ENCODE results near the gene INMT. TPM values are rescaled to one million over a fixed set of nuclear protein-coding genes. Genes with fewer than 3 reads are reported as not detected.
A peak's percentile ranks its signal among the peaks of the same experiment; 100 is the strongest.

Gene INMT
- total RNA-seq, 1 experiment from 2014 or later: not detected

GRCh38 chr7:30764030-30764975, 12.4 kb downstream of the INMT start:
- H3K27ac Mint-ChIP-seq (ENCODE audit: low read depth, unreplicated experiment): no peak overlapping the region
- POLR2A ChIA-PET: no interaction called here
- peaks cover 5% of the 10 kb centered on the region for H3K4me1 Mint-ChIP-seq (ENCODE audit: insufficient read depth, unreplicated experiment)

DNA sequence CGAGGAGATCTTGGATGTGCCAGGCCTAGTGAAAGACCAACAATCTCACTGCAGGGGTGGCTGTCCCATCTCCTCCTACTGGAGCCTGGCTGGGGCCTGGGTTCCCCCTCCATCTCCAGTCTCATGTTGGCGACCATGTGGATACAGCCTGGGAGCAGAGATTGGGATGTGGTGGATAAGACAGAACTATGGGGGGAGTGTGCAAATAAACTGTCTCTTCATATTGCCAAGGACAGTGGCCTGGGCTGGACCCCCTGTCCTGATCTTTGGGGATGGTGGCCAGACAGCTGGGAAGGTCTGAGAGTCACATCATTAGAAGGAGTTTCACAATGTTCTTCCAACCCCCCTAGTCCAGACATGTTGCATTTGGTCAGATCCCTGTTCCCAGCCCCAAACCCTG, 13.5 kb downstream of the INMT start:
- H3K27ac Mint-ChIP-seq (ENCODE audit: low read depth, unreplicated experiment): no peak overlapping the region

More at GRCh38 chr7:30764030-30764975, 12.4 kb downstream of the INMT start:
- CTCF ChIA-PET: interaction anchor here (1.3 to 1.7 kb wide), 3 partner anchors 8 to 31 kb away, joined by 3 to 16 read pairs (median 4); no protein-coding TSS in a partner anchor
- DNase-seq (ENCODE audit: unreplicated experiment): no peak
- TF ChIP-seq CTCF (IDR thresholded peaks at IDR 0.05; ENCODE audit: unreplicated experiment): no peak
- BruUV-seq (replicated peaks): no TSS peak
- intact Hi-C loops (cut with micrococcal nuclease): no loop called here
- H3K9me3 Mint-ChIP-seq (ENCODE audit: unreplicated experiment): no peaks in the 10 kb centered on the region
- no peaks in the 10 kb centered on the region for H3K36me3 Mint-ChIP-seq (ENCODE audit: insufficient read depth, unreplicated experiment)
- H3K4me3 Mint-ChIP-seq (ENCODE audit: unreplicated experiment): no peak overlapping the region
- H3K27me3 Mint-ChIP-seq (ENCODE audit: insufficient read depth, unreplicated experiment): no peaks in the 10 kb centered on the region

GRCh38 chr7:30770845-30771173, 18.9 kb downstream of the INMT start:
- ChIA-PET CTCF (interaction anchor here (1.2 kb wide), 1 partner anchor 93 kb away, joined by 4 read pairs; no protein-coding TSS in a partner anchor), POLR2A (no interaction called here)
- no peak for DNase-seq (ENCODE audit: unreplicated experiment)
- intact Hi-C loops (cut with micrococcal nuclease): no loop called here
- BruUV-seq (replicated peaks): TSS peak; percentile 88
- Mint-ChIP-seq H3K27ac (ENCODE audit: low read depth, unreplicated experiment) (peak overlapping the region; percentile 61), H3K4me1 (ENCODE audit: insufficient read depth, unreplicated experiment) (peaks cover 5% of the 10 kb centered on the region), H3K36me3 (ENCODE audit: insufficient read depth, unreplicated experiment) (no peaks in the 10 kb centered on the region), H3K4me3 (ENCODE audit: unreplicated experiment) (peak overlapping the region; percentile 80), H3K27me3 (ENCODE audit: insufficient read depth, unreplicated experiment) (no peaks in the 10 kb centered on the region), H3K9me3 (ENCODE audit: unreplicated experiment) (no peaks in the 10 kb centered on the region)
- no peak for TF ChIP-seq CTCF (IDR thresholded peaks at IDR 0.05; ENCODE audit: unreplicated experiment)

More for the DNA sequence above, 13.5 kb downstream of the INMT start:
- H3K4me3 Mint-ChIP-seq (ENCODE audit: unreplicated experiment): no peak overlapping the region
- no peaks in the 10 kb centered on the region for H3K9me3 Mint-ChIP-seq (ENCODE audit: unreplicated experiment)
- peaks cover 8% of the 10 kb centered on the region for H3K4me1 Mint-ChIP-seq (ENCODE audit: insufficient read depth, unreplicated experiment)
- POLR2A ChIA-PET: no interaction called here
- intact Hi-C loops (cut with micrococcal nuclease): no loop called here
- no peak for DNase-seq (ENCODE audit: unreplicated experiment)
- TF ChIP-seq CTCF (IDR thresholded peaks at IDR 0.05; ENCODE audit: unreplicated experiment): no peak
- BruUV-seq (replicated peaks): no TSS peak
- CTCF ChIA-PET: no interaction called here
- H3K36me3 Mint-ChIP-seq (ENCODE audit: insufficient read depth, unreplicated experiment): no peaks in the 10 kb centered on the region
- no peaks in the 10 kb centered on the region for H3K27me3 Mint-ChIP-seq (ENCODE audit: insufficient read depth, unreplicated experiment)

DNA sequence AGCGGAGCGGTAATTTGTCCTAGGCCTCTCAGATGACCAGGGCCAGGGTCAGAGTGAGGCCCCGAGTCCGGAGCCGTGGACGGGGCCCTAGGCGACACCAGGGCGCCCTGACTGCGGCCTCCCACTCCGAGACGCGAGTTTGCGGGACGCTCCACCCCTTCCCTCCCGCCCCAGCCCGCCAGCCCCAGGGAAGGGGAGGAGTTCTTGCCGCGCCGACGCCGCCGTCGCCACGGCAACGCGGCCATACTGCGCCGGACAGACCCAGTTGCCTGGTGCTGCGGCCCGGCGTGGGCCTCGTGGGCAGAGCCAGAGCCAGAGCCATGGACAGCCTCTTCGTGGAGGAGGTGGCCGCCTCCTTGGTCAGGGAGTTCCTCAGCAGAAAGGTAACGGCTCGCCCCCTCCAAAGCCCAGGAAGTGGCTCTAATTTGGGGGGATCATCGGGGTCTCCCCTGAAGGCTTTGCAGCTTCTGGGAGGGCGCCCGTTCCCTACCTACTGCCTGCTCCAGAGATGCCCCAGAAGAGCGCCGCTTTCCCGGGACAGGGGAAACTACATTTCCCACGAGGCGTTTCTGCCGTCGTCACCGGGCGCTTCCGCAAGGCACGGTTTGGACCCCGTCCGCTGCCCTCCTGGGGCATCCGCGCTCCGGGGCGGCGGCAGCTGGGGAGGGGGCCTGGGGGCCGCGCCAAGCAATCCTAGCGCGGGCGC, 19.4 kb downstream of the INMT start, which contains the start of gene MINDY4:
Gene MINDY4, plus strand, starts transcription at position 244 of the 706 bp plus-strand sequence. Its CDS starts 77 bp downstream, at position 321.
- H3K4me1 Mint-ChIP-seq (ENCODE audit: insufficient read depth, unreplicated experiment): peaks cover 5% of the 10 kb centered on the region
- peak; percentile 74 for DNase-seq (ENCODE audit: unreplicated experiment)
- no peak for TF ChIP-seq CTCF (IDR thresholded peaks at IDR 0.05; ENCODE audit: unreplicated experiment)
- intact Hi-C loops (cut with micrococcal nuclease): no loop called here
- H3K27ac Mint-ChIP-seq (ENCODE audit: low read depth, unreplicated experiment): peak within 1 kb of the TSS; percentile 61
- no peaks in the 10 kb centered on the region for H3K27me3 Mint-ChIP-seq (ENCODE audit: insufficient read depth, unreplicated experiment)
- no TSS peak for BruUV-seq (replicated peaks)
- no peaks in the 10 kb centered on the region for H3K9me3 Mint-ChIP-seq (ENCODE audit: unreplicated experiment)
- ChIA-PET POLR2A (interaction anchor here (0.7 to 1.2 kb wide), 2 partner anchors 9 to 61 kb away, joined by 3 to 6 read pairs; no protein-coding TSS in a partner anchor), CTCF (interaction anchor here (0.6 to 1.5 kb wide), 4 partner anchors 8 to 214 kb away, joined by 3 to 7 read pairs (median 4); no protein-coding TSS in a partner anchor)
- H3K36me3 Mint-ChIP-seq (ENCODE audit: insufficient read depth, unreplicated experiment): no peaks in the 10 kb centered on the region
- peak within 1 kb of the TSS; percentile 80 for H3K4me3 Mint-ChIP-seq (ENCODE audit: unreplicated experiment)

All from MCF 10A (cell line).